Measurements from ENCODE around the gene UBE2F. TPM values are rescaled to one million over a fixed set of nuclear protein-coding genes. Genes with fewer than 3 reads are reported as not detected.
"Not testable (repeated sequence)": the region's sequence is repeated elsewhere in the genome, so short reads cannot be mapped to it uniquely, and the experiment has no call there.

UBE2F gene
- total RNA-seq, 1 donor: 81.6 TPM

- no peak for DNase-seq (ENCODE audit: low read depth)
- no peak for TF ChIP-seq CTCF (IDR thresholded peaks at IDR 0.05; ENCODE audit: insufficient read depth, low read depth, low read length)
- no peak overlapping the region for H3K4me3 ChIP-seq (ENCODE audit: low read depth, low read length)
Observed at GRCh38 chr2:237943395-237944094, 23.3 kb upstream of the UBE2F start.

GRCh38 chr2:237944302-237944701 lies 22.5 kb upstream of the UBE2F start:
- no peak for TF ChIP-seq CTCF (IDR thresholded peaks at IDR 0.05; ENCODE audit: insufficient read depth, low read depth, low read length)
- no peak for DNase-seq (ENCODE audit: low read depth)

GRCh38 chr2:237946423-237946822 lies 20.4 kb upstream of the UBE2F start:
- TF ChIP-seq CTCF (IDR thresholded peaks at IDR 0.05; ENCODE audit: insufficient read depth, low read depth, low read length): no peak
- no peak for DNase-seq (ENCODE audit: low read depth)
- no peak overlapping the region for H3K4me3 ChIP-seq (ENCODE audit: low read depth, low read length)

More at GRCh38 chr2:237944302-237944701, 22.5 kb upstream of the UBE2F start:
- no peak overlapping the region for H3K4me3 ChIP-seq (ENCODE audit: low read depth, low read length)

- not testable (repeated sequence) for DNase-seq (ENCODE audit: low read depth); H3K4me3 ChIP-seq (ENCODE audit: low read depth, low read length)
Observed at GRCh38 chr2:237951354-237951753, 15.5 kb upstream of the UBE2F start.

GRCh38 chr2:237951878-237952277 lies 14.9 kb upstream of the UBE2F start:
- no peak for TF ChIP-seq CTCF (IDR thresholded peaks at IDR 0.05; ENCODE audit: insufficient read depth, low read depth, low read length)
- DNase-seq (ENCODE audit: low read depth): no peak
- H3K4me3 ChIP-seq (ENCODE audit: low read depth, low read length): no peak overlapping the region

GRCh38 chr2:237952851-237953250 lies 14.0 kb upstream of the UBE2F start:
- no peak for TF ChIP-seq CTCF (IDR thresholded peaks at IDR 0.05; ENCODE audit: insufficient read depth, low read depth, low read length)
- no peak for DNase-seq (ENCODE audit: low read depth)
- no peak overlapping the region for H3K4me3 ChIP-seq (ENCODE audit: low read depth, low read length)

GRCh38 chr2:237955640-237956401 lies 11.0 kb upstream of the UBE2F start:
- no peak for DNase-seq (ENCODE audit: low read depth)
- TF ChIP-seq CTCF (IDR thresholded peaks at IDR 0.05; ENCODE audit: insufficient read depth, low read depth, low read length): no peak
- peak overlapping the region; percentile 18 for H3K4me3 ChIP-seq (ENCODE audit: low read depth, low read length)
